ENCODE measurements around the gene ALDOB.

Gene ALDOB

DNA sequence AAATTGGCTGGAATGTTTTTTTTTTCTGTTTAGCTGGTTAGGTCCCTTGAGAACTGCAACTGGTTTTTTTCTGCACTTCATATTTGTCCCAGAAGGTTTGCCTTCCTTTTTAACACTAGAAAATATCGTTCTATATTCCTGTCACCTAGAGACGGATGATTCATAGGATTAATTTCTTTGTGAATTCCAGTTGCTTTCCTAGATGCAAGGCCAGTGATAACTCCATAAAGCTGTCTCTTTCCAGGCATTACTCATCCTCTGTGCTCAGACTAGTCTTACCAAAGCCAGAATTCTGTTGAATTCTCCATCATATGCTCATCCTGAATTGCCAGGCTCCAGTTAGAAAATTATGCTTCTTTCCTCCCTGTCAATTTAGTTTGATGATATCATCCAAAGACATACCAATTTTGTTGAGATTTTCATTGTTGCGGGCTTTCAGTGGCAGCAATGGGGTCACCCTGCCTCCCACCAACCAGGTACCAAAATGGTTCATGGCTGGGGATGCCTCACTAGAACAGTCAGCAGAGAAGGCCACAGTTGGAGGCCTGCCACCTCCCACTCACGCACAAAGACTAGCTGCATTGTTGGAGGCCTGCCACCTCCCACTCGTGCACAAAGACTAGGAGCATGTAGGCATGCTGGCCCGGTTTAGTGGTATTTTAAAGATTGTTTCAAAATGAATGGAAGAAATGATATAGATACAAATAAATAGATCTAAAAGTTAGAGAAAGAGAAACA lies 59.3 kb downstream of the ALDOB start:
- TF ChIP-seq, protein P1, sequence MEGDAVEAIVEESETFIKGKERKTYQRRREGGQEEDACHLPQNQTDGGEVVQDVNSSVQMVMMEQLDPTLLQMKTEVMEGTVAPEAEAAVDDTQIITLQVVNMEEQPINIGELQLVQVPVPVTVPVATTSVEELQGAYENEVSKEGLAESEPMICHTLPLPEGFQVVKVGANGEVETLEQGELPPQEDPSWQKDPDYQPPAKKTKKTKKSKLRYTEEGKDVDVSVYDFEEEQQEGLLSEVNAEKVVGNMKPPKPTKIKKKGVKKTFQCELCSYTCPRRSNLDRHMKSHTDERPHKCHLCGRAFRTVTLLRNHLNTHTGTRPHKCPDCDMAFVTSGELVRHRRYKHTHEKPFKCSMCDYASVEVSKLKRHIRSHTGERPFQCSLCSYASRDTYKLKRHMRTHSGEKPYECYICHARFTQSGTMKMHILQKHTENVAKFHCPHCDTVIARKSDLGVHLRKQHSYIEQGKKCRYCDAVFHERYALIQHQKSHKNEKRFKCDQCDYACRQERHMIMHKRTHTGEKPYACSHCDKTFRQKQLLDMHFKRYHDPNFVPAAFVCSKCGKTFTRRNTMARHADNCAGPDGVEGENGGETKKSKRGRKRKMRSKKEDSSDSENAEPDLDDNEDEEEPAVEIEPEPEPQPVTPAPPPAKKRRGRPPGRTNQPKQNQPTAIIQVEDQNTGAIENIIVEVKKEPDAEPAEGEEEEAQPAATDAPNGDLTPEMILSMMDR (conservative IDR thresholded peaks at IDR 0.05), result no peak
- TF ChIP-seq ZFX (IDR thresholded peaks at IDR 0.05), result no peak
- H3K27ac ChIP-seq, result no peak overlapping the region

DNA sequence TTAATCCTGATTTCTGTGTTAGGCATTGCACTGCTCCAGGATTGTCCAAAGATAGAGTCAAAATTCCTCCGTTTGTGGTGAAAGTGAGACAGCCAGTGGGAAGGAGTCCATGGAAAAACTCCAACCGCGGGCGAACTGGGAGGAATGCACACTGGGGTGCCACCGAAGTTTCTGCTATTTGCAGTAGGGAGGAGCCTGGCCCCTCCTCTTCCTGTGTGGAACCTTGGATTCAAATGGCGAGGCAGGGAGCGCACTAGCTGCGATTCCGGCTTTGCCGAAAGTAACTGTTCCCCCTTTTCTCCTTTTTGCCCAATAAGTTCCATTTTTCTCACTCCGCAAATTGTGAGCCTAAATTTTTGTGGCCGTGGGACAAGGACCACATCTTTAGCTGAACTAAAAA lies 60.0 kb downstream of the ALDOB start:
- no peak overlapping the region for H3K27ac ChIP-seq

DNA sequence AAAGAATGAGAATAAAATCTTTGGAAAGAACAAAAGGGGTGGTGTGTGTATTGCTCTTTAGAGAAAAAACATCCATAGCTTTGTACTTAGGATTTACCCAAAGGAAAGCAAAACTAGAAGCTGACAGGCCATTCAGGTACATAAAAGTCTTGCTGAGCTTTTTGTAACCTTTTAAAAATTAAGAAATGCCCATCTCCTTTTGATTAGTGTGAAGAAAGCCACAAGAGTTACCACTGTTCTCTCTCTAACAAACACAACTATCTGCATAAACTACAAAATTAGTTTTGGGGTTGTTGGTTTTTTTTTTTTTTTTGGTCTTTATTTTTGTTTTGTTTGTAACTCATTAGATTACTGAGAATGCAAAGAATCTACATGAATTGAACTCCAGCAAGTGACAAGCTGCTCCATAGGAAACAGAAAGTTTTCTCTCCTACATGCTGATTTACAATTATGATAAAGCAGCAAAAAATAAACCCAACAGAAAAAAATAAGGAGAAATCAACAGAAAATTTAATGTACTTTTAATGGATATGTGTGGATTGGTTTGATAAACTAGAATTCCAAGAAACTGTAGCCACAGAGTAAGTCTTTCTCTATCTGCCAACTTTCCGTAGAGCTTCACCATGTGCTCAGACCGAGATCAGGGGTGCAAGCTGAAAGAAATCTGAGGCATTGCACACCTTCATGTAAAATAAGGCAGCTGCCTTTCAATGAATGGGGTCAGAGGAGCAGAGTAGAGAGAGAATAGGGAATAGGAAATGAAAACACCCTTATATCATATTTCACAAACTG lies 63.1 kb downstream of the ALDOB start:
- TF ChIP-seq, protein P1 (conservative IDR thresholded peaks at IDR 0.05), result no peak
- no peak for TF ChIP-seq ZFX (IDR thresholded peaks at IDR 0.05)
- no peak overlapping the region for H3K27ac ChIP-seq

More for the DNA sequence above, 60.0 kb downstream of the ALDOB start:
- TF ChIP-seq ZFX (IDR thresholded peaks at IDR 0.05), result no peak
- TF ChIP-seq, protein P1 (conservative IDR thresholded peaks at IDR 0.05), result no peak

DNA sequence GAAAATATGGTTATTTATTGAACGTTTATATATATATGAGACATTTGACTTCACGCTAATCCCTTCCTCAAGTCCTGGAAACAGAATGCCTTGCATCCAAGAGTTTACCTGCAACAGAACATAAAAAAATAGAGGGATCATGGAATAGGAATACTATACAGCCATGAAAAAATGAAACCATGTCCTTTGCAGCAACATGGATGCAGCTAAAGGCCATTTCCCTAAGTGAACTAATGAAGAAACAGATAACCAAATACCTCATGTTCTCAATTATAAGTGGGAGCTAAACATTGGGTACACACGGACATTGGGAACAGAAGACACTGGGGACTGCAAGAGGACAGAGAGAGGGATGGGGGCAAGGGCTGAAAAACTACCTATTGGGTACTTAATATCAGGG lies 63.8 kb downstream of the ALDOB start:
- no peak overlapping the region for H3K27ac ChIP-seq
- TF ChIP-seq ZFX (IDR thresholded peaks at IDR 0.05), result no peak
- TF ChIP-seq, protein P1 (conservative IDR thresholded peaks at IDR 0.05), result no peak

Data from C4-2B (cell line).